ENCODE data around the gene CD9.

Gene CD9

GRCh38 chr12:6172086-6172485, 28.1 kb upstream of the CD9 start:
- no peak for DNase-seq (ENCODE audit: low read depth)
- no peak for TF ChIP-seq CTCF (conservative IDR thresholded peaks at IDR 0.05; ENCODE audit: low read depth, low read length)
- no peak overlapping the region for H3K4me3 ChIP-seq (ENCODE audit: low read depth, low read length)

GRCh38 chr12:6172862-6173261, 27.3 kb upstream of the CD9 start:
- no peak overlapping the region for H3K4me3 ChIP-seq (ENCODE audit: low read depth, low read length)
- TF ChIP-seq CTCF (conservative IDR thresholded peaks at IDR 0.05; ENCODE audit: low read depth, low read length): no peak
- DNase-seq (ENCODE audit: low read depth): no peak

- H3K4me3 ChIP-seq (ENCODE audit: low read depth, low read length): no peak overlapping the region
- no peak for DNase-seq (ENCODE audit: low read depth)
- no peak for TF ChIP-seq CTCF (conservative IDR thresholded peaks at IDR 0.05; ENCODE audit: low read depth, low read length)
These were observed 22.4 kb upstream of the CD9 start for GRCh38 chr12:6177642-6178358.

GRCh38 chr12:6178981-6179761, 21.0 kb upstream of the CD9 start:
- H3K4me3 ChIP-seq (ENCODE audit: low read depth, low read length): no peak overlapping the region
- peak; percentile 51 for DNase-seq (ENCODE audit: low read depth)
- TF ChIP-seq CTCF (conservative IDR thresholded peaks at IDR 0.05; ENCODE audit: low read depth, low read length): peak; percentile 47

- H3K4me3 ChIP-seq (ENCODE audit: low read depth, low read length): no peak overlapping the region
- TF ChIP-seq CTCF (conservative IDR thresholded peaks at IDR 0.05; ENCODE audit: low read depth, low read length): no peak
- DNase-seq (ENCODE audit: low read depth): peak; percentile 77
These were observed 19.7 kb upstream of the CD9 start for GRCh38 chr12:6180268-6181051.

- no peak for TF ChIP-seq CTCF (conservative IDR thresholded peaks at IDR 0.05; ENCODE audit: low read depth, low read length)
- no peak overlapping the region for H3K4me3 ChIP-seq (ENCODE audit: low read depth, low read length)
These were observed 19.0 kb upstream of the CD9 start for GRCh38 chr12:6181166-6181565.

More at GRCh38 chr12:6181166-6181565, 19.0 kb upstream of the CD9 start:
- DNase-seq (ENCODE audit: low read depth): no peak
